GM12875 (cell line): ENCODE data around the gene CPAMD8.

Source experiments
- H3K4me3 ChIP-seq: one replicate; pipeline ENCODE4 v1.5.1; 2011; ENCODE audit warnings: low read depth, low read length, control low read depth
- TF ChIP-seq, protein P1 (sequence below): IDR thresholded peaks from 2 replicates; pipeline ENCODE4 v1.5.1; 2011; ENCODE audit warnings: low read depth, mild to moderate bottlenecking, control low read depth, inconsistent platforms, low read length, moderate library complexity, borderline replicate concordance; ENCODE audit not compliant: insufficient read depth

CPAMD8 gene

DNA sequence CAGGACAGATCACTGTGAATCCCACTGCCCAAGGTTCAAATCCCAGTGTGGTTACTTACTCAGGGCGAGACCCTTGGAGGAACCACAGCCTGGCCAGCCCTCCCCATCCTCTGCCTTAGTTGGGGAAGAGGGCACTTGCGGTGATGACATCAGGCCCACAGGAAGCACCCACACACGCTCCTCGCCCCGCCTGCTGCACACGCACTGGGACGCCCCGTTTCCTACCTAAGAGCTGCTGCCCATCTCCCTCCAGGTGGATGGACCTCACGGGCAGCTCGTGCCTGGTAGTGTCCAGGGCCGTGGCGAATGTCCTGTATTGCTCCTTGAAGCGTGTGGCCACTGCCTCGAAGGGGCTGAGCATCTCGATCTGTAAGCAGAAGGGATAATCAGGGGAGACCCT, 29.0 kb upstream of the CPAMD8 start:
- TF ChIP-seq, protein P1, sequence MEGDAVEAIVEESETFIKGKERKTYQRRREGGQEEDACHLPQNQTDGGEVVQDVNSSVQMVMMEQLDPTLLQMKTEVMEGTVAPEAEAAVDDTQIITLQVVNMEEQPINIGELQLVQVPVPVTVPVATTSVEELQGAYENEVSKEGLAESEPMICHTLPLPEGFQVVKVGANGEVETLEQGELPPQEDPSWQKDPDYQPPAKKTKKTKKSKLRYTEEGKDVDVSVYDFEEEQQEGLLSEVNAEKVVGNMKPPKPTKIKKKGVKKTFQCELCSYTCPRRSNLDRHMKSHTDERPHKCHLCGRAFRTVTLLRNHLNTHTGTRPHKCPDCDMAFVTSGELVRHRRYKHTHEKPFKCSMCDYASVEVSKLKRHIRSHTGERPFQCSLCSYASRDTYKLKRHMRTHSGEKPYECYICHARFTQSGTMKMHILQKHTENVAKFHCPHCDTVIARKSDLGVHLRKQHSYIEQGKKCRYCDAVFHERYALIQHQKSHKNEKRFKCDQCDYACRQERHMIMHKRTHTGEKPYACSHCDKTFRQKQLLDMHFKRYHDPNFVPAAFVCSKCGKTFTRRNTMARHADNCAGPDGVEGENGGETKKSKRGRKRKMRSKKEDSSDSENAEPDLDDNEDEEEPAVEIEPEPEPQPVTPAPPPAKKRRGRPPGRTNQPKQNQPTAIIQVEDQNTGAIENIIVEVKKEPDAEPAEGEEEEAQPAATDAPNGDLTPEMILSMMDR, result no peak
- H3K4me3 ChIP-seq, result no peak overlapping the region

DNA sequence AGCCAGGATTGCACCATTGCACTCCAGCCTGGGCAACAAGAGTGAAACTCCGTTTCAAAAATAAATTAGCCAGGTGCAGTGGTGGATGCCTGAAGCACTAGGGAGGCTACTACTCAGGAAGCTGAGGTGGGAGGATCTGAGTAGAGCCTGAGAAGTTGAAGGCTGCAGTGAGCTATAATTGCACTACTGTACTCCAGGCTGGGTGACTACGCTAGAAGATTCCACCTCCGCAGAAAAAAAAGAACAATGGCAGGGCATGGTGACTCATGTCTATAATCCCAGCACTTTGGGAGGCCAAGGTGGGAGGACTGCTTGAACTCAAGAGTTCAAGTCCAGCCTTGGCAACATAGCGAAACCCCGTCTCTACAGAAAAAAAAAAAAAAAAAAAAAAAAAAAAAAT, 28.1 kb upstream of the CPAMD8 start:
- TF ChIP-seq, protein P1, result no peak
- H3K4me3 ChIP-seq, result no peak overlapping the region

DNA sequence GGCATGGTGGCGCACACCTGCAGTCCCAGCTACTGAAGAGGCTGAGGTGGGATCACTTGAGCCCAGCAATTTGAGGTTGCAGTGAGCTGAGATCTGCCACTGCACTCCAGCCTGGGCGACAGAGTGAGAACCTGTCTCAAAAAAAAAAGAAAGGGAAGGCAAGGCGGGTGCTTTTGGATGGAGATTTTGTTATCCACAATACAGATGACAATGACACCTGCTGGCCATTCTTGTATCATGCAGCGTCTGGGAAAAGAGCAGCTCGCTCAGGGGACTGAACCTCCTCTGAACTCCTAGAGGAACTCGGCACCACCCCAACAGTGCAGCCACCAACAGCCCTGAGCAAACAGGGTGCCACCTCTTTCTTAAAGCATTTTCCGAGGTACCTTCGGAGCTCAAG, 25.8 kb upstream of the CPAMD8 start:
- H3K4me3 ChIP-seq, result no peak overlapping the region
- TF ChIP-seq, protein P1, result peak; percentile 41; the same call in 1 of the 2 replicates

DNA sequence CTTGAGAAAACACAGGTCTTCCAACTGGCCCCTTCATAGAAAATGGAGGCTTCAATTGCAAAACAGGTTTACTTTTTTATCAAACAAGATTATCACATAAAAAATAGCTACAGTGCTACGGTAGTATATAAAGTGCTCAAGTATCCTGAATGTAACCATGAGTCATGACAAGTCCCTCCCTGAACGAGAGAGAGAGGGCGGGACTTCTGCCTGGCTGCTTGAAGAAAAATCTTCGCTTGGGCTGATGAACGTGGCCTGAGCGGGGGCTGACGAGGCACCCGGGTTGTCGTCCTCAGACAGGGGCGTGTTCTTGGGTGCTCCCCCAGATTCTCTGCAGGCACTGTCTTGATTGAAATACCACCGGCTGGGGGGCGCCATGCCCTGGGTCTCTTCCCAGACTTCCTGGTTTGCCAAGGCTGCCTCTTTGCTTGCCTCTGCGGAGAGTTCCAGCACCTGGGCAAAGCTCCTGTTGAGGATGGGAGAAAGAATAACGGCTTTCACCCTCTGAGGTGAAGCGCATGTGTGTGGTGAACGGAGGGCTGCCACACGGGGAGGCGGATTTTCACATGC, 23.2 kb upstream of the CPAMD8 start:
- TF ChIP-seq, protein P1, result no peak
- no peak overlapping the region for H3K4me3 ChIP-seq

DNA sequence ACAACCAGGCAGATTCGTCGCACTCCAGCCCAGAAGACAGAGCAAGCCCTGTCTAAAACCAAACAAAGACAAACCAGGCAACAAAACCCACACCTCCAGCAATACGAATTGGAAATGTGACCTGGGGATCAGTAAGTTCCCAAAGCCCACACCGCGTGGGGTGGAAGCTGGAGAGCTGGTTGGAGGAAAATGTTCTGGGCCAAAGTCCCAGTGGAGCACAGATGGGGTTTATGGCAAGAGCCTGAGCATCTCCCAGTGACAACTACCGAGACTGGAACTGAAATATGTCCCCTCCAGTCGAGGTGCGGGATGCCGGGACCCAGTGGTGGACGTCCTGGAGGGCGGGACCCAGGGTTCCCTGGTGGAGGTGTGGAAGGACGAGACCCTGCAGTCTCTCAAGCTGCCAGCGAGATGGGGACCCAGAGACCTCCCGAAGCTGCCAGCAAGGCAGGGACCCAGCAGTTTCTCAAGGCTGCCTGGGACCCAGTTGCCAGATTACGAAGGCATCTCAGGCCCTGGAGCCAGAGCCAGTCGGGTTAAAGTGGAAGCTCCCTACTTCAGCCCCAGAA, 22.4 kb upstream of the CPAMD8 start:
- H3K4me3 ChIP-seq, result no peak overlapping the region
- TF ChIP-seq, protein P1, result no peak

DNA sequence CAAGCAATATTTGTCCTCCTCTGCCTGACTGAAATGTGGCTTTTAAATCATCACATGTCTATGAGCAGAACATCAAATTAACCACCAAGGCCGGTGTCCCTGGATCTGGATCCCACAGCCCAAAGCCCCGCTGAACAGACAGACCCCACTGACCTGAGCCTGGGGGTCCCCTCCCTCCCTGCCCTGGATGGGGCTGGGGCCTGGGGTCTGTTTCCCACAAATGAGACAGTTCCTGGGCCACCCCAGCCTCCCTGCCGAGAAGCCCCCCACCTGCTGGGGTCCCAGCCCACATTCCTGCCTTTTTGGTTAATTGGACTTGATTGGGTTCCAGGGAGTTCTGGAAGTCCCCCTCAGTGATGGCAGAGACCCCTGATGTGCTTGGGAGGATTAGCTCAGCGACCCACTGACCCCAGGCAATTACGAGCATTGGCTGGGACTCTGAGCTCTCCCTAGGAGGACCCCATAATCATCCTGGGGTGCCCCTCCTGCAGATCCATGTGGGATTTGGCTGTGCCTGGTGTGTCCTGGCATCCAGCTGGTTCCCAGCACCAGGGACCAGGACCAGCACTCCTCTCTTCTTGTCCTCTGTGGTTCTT, 19.4 kb upstream of the CPAMD8 start:
- H3K4me3 ChIP-seq, result no peak overlapping the region
- TF ChIP-seq, protein P1, result no peak

DNA sequence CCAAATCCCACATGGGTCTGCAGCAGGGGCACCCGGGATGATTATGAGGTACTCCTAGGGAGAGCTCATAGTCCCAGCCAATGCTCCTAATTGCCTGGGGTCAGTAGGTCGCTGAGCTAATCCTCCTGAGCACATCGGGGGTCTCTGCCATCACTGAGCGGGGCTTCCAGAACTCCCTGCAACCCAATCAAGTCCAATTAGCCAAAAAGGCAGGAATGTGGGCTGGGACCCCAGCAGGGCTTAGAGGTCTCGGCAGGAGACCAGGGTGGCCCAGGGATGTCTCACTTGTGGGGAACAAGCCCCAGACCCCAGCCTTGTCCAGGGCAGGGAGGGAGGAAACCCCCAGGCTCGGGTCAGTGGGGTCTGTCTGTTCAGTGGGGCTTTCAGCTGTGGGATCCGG, 17.1 kb upstream of the CPAMD8 start:
- TF ChIP-seq, protein P1, result no peak

More for the DNA sequence above, 17.1 kb upstream of the CPAMD8 start:
- H3K4me3 ChIP-seq, result no peak overlapping the region
